EL (cell line): Measurements from ENCODE around the gene FNBP1.

ENCODE experiments used
- DNase-seq: peaks from one replicate; pipeline ENCODE4 v3.0.0-alpha.2; 2016

Gene FNBP1

DNA sequence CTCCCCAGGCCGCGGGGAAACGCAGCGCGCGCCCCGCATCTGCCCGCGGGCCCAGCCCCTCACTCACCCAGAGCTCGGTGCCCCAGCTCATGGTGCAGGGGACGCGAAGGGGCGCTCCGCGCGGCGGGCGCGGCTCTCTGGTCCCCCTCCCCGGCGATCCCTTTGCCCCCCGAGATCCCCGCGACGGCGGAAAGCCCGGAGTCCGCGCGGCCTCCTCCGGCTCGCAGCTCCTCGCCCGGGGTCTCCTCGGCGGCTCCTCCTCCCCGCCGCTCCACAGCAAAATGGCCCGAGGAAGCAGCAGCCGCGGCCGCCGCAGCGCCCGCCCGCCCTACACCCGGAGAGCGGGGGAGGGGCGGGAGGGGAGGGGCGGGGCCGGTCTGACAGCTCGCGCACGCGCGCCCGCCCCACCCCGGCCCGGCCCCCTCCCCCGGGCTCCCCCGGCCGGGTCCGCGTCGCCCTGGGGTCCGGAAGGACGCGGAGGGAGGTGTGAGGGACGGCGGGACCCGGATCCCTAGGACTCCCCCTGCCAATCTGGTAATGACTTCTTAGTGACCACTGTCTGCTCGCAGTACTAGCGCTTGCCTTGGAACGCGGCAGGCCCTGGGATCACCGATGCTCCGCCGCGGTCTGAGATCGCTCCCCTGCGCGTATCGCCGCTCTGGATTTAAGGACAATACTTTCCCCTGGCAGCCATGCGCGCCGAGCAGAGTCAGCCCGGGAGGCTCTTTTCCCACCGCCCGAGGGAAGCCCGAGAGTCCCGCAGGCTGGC lies at the start of gene FNBP1:
Gene FNBP1, minus strand, starts transcription at position 305 of the 769 bp plus-strand sequence. Its CDS starts 214 bp downstream, at position 91.
- DNase-seq = peak; percentile 80

GRCh38 chr9:130090915-130091314 lies 47.9 kb upstream of the FNBP1 start:
- DNase-seq = no peak

- no peak for DNase-seq
Measured at GRCh38 chr9:130089141-130089540, 46.2 kb upstream of the FNBP1 start.

DNA sequence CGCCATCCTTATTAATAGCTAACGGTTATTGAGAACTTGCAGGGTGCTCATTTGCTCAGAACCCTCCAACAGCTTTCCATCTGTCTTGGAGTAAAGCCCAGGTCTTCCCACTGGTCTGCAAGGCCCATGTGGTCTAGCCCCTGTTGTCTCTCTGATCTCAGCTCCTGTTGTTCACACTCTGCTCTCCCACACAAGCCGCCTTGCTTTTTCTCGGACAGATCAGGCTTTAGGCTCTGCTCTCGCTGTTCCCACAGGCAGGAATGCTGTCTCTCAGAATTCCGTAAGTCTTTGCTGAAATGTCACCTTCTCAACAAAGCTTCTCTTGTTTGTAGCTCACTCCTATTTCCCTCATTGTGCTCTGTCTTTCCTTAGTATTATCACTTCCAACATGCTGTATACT lies 45.1 kb upstream of the FNBP1 start:
- no peak for DNase-seq

DNA sequence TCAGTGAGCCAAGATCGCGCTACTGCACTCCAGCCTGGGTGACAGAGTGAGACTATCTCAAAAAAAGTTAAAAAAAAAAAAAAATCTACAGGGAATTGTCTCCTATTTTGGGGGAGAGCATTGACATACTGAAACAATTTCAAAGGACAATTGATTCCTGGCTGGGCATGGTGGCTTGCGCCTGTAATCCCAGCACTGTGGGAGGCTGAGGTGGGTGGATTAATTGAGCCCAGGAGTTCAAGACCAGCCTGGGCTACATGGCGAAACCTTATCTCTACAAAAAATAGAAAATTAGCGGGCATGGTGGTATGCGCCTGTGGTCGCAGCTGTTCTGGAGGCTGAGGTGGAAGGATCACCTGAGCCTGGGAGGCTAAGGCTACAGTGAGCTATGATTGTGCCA lies 41.3 kb upstream of the FNBP1 start:
- no peak for DNase-seq

- no peak for DNase-seq
Measured at GRCh38 chr9:130078547-130078946, 35.6 kb upstream of the FNBP1 start.

- DNase-seq = peak; percentile 53
Measured at GRCh38 chr9:130073373-130073772, 30.4 kb upstream of the FNBP1 start.

DNA sequence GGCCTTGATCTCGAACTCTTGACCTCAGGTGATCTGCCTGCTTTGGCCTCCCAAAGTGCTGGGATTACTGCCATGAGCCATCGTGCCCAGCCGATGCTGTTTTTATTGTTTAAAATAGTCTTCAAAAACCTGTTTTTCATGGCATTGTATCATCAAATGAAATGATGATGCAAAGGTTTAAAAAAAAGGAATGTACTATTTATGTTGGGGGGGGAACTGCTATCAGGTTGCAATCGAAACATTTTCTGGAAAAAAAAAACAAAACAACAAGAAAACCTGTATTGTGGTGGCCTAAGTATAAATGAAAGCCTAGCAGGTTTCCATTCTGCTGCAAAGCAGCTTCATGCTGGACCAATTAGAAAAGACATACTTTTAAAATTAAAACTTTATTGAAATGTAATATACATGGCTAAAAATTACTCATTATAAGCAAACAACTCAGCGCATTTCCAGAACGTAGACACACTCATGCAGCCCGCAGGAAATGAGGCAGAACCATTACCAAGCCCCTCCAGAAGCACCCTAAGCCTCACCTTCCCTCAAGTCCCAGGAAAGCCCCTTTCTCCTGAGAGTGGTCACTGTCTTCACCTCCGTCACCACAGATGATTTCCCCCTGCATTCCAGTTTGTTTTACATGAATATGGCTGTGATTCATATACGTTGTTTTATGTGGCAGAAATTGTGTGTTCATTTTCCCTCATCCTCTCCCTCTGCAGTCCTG lies 29.7 kb upstream of the FNBP1 start:
- peak; percentile 41 for DNase-seq

DNA sequence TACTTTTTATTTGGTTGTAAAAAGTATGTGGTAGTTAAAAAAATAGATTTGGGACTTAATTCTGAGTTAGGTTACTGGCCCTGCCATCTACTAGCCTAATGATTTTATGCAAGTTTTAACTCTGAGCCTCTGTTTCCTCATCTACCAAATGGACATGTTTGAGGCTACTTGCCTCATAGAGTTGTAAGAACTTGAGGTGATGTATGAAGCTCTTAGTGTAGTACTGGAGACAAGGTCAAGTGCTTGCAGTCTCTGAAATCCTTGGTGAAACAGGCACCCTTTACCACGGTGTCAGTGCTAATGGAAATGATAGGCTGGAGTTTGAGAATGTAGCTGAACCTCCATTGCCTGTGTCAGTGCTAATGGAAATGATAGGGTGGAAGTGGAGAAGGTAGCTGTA lies 26.1 kb upstream of the FNBP1 start:
- DNase-seq = no peak

DNA sequence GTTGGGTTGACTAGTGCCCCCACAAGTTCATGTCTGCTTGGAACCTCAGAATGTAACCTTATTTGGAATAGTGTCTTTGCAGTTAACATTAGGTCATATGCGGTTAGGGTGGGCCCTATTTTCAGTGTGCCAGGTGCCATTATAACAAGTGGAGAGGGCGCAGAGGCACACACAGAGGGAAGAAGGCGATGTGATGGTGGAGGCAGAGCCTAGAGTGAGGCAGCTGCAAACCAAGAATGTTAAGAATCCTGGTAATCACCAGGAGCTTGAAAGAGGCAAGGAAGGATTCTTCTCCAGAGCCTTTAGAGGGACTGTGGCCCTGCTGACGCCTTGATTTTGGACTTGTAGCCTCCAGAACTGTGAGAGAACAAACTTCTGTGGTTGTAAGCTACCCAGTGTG lies 21.6 kb upstream of the FNBP1 start:
- DNase-seq = no peak

- DNase-seq = no peak
Measured at GRCh38 chr9:130062750-130063149, 19.8 kb upstream of the FNBP1 start.

- no peak for DNase-seq
Measured at GRCh38 chr9:130060296-130060695, 17.3 kb upstream of the FNBP1 start.

DNA sequence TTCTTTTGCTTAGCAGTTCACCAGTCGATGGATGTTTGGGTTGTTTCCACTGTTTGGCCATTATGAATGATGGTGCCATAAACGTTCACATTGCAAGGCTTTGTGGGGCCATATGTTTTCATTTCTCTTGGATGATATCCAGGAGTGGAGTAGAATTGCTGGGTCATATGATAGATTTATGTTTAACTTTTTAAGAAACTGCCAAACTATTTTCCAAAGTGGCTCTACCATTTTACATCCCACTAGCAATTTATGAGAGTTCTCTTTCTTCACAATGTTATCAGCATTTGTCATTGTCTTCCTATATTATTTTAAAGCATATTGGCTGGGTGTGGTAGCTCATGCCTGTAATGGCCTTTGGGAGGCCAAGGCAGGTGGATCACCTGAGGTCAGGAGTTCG lies 15.9 kb upstream of the FNBP1 start:
- DNase-seq = no peak

DNA sequence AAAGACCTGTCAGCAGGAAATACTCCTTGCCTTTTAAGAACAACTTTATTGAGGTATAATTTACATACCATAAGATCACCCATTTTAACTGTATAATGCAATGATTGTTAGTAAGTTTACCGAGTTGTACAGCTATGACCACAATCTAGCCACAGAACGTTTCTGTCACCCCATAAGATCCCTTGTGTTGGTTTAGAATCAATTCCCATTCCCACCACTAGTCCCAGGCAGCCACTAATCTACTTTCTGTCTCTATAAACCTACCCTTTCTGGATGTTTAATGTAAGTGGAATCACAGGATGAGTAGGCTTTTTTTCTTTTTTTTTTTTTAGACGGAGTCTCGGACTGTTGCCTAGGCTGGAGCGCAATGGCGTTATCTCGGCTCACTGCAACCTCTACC lies 15.2 kb upstream of the FNBP1 start:
- no peak for DNase-seq

DNA sequence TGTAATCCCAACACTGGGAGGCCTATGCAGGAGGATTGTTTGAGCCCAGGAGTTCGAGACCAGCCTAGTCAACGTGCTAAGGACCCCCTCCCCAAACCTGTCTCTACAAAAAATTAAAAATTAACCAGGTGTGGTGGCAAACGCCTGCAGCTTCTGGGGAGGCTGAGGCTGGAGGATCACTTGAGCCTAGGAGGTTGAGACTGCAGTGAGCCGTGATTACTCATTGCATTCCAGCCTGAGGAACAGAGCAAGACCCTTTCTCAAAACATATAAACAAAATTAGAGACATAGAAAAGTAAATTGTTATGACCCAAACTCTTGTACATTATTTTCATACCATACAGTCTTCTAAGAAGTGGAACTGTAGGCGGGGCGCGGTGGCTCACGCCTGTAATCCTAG lies 11.8 kb upstream of the FNBP1 start:
- DNase-seq = no peak

DNA sequence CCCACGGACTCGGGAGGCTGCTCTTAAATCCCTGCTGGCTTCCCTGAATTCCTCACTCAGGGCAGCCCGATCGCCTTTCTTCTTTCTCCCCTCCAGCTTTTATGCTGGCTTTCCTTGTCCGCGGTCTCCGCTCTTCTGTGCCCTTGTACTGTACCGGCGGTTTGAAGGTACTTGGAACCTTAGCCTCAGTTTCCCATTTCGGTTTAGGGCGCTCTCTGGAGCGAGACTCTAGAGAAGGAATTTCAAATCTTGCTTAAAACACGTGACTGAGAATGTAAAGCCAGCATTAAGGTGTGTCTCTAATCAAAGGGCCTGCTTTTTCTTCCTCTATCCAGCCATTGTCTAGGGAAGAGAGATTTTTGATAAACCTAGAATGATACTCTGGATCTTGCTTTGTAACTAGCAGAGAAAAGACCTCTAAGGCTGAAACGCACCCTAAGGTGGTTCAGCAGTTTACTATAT lies 11.4 kb upstream of the FNBP1 start:
- DNase-seq = no peak

DNA sequence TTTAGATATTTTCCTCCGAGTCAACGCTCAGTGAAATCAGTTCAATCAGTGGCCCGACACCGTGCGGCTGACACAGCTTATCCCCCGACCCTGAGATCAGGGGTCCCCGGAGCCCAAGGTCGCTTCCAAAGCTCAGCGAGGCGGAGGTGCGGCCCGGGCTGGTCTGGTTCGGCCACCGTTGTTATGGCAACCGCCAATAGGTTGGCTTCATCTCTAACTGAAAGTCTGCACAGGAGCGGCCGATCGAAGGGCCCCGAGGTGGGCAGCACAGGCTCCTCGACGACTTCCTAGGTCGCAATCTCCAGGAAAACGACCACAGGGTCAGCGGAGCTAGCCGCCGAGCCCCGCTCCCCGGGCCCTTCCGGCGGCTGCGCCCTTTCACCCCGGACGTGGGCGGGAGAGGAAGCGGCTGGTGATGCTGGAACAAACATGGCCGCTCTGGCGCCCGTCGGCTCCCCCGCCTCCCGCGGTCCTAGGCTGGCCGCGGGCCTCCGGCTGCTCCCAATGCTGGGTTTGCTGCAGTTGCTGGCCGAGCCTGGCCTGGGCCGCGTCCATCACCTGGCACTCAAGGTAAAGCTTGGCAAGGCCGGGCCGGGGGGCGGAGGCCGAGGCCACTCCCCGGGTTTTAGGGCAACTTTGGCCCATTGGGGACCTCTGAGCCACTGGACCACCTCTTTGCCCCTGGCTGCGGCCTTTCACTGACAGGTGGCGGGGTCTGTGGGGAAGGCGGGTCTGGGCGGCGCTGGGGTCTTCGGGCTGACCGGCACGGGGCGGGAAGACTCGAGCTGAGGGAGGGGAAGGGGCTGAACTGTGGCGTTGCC lies 10.7 kb upstream of the FNBP1 start, which contains the start of gene GPR107:
Gene GPR107, plus strand, starts transcription at position 403 of the 821 bp plus-strand sequence. Its CDS starts 27 bp downstream, at position 430.
- DNase-seq = peak; percentile 73

DNA sequence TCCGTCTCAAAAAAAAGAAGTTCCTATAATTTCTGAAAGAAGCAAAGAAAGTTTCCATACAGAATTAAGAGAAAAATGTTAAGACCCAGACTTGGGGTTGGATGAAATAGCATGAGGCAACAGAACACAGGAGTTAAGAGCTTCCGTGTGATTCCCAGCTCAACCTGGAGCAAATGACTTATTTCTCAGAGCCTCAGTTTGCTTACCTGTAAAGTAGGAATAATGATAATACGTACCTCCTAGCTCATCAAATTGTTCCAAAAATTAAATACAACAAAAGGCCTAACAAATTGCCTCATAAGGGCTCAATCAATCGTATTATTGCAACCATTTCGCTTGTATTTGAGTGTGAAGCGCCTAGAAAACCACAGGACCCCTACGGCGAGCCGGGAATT lies 10.1 kb upstream of the FNBP1 start:
- DNase-seq = no peak

- no peak for DNase-seq
Measured at GRCh38 chr9:130051855-130052254, 8.9 kb upstream of the FNBP1 start.

GRCh38 chr9:130050462-130050861 lies 7.5 kb upstream of the FNBP1 start:
- DNase-seq = no peak

GRCh38 chr9:130049431-130050210 lies 6.6 kb upstream of the FNBP1 start:
- DNase-seq = no peak

GRCh38 chr9:130045725-130046450 lies 2.9 kb upstream of the FNBP1 start:
- no peak for DNase-seq
